Ureter (tissue), 1 donor: ENCODE measurements around the gene CPED1. TPM values are rescaled to one million over a fixed set of nuclear protein-coding genes. Genes with fewer than 3 reads are reported as not detected.
"Not testable (repeated sequence)": the region's sequence is repeated elsewhere in the genome, so short reads cannot be mapped to it uniquely, and the experiment has no call there.

ENCODE experiments used
- DNase-seq: peaks from one replicate; pipeline ENCODE4 v3.0.0-alpha.2; 2020; ENCODE audit warnings: low spot score
- total RNA-seq: library from RNA; stranded (reverse); gene quantifications from one replicate; pipeline ENCODE4 v1.2.4, GENCODE V29; 2023
- donor health status: DM: yes; HTN: yes; CAD: no.

CPED1 gene
- total RNA-seq, 1 donor from 2014 or later: 61.4 TPM

DNA sequence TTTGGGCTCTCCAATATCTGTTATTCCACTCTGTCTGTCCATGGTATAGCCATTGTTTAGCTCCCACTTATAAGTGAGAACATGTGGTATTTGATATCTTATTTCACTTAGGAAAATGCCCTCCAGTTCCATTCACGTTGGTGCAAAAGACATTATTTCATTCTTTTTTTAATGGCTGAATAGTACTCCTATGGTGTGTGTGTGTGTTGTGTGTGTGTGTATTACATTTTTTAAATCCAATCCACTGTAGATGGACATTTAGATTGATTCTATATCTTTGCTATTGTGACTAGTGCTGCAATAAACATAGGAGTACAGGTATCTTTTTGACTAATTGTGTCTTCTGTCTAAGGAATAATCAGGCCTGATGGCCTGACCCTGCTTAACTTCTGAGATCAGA is 7.4 kb upstream of the CPED1 start:
- no peak for DNase-seq

DNA sequence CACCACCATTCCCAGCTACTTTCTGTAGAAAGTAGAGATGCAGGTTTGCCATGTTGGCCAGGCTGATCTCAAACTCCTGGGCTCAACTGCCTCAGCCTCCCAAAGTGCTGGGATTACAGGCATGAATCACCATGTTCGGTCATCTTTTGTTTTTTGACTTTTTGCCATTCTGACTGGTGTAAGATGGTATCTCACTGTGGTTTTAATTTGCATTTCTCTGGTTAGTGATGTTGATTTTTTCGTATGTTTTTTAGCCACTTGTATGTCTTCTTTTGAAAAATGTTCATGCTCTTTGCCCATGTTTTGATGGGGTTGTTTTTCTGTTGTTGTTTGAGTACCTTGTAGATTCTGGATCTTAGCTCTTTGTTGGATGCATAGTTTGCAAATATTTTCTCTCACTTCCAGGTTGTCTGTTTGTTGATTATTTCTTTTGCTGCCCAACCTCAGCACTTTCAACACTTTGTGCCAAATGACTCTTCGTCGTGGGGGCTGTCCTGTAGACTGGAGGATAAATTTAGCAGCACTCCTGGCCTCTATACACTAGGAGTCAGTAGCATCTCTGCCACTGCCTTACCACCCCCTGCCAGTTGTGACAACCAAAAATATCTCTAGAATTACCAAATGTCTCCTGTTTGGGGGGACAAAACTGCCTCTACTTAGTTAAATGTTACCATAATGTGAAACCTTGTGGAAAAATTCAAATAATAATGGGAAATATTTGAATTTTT is 6.5 kb upstream of the CPED1 start:
- DNase-seq: no peak

DNA sequence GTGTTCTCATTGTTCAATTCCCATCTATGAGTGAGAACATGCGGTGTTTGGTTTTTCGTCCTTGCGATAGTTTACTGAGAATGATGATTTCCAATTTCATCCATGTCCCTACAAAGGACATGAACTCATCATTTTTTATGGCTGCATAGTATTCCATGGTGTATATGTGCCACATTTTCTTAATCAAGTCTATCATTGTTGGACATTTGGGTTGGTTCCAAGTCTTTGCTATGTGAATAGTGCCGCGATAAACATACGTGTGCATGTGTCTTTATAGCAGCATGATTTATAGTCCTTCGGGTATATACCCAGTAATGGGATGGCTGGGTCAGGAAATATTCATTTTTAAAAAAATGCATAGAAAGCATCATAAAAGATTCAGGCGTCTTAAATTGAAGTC is 4.9 kb upstream of the CPED1 start:
- not testable (repeated sequence) for DNase-seq

DNA sequence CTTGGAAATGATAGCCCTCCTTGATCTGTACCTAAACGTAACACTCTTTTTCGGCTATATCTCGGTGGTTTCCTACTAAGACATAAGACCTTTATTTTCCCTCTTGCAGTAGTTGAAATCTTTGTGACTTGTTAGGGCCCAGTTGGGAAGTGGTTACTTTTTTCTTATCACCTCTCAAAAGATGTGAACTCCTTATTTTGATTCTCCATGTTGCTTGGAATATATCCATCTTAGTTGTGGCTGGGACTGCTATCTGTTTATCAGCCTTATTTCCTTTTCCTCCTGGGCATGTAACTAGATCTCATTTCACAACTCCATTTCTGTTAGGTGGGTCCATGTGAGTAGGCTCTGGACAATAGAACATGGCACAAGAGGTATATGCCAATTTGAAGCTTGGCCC is 4.1 kb upstream of the CPED1 start:
- DNase-seq: no peak

DNA sequence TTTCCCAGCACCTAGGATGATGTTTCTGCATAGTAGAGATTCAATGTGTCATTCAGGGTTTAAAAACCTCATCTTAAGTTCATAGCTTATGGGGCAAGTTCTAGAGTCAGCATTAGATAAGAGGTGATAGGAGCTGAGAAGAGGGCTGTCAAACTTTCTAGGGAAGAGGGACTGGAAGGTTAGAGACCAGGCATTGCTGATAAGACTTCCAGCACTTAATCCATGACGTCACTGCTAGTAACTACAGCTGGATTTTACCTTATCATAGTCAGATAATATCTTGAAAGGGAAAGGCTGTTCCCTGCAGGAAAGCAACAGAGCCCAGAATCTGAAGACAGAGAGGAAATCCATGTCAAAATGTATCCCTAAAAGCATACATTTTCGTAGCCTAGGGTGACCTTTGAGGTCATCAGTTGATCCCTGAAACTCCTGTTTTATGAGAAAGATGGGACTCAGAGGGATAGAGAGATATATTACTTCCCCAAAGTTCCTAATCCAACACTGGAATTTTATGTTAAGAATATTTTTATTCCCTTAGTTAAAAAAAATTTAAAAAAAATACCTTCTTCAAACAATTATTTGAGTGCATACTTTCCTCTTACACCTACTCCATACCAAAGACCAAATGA is 3.3 kb upstream of the CPED1 start:
- DNase-seq: no peak

DNA sequence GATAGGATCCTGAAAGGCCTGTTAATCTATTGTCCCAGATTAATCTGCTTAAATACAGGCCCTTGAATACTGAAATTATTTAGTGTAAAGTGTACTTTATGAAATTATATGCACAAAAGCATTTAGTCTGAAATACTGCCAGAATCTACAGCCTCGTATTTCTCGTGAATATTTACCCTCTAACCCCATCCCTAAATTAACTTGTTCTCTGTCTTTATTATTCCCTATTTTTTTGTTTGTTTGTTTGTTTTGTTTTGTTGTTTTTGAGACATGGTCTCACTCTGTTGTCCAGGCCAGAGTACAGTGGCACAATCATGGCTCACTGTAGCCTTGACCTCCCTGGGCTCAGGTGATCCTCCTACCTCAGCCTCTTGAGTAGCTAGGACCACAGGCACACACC is 2.7 kb upstream of the CPED1 start:
- DNase-seq: no peak

DNA sequence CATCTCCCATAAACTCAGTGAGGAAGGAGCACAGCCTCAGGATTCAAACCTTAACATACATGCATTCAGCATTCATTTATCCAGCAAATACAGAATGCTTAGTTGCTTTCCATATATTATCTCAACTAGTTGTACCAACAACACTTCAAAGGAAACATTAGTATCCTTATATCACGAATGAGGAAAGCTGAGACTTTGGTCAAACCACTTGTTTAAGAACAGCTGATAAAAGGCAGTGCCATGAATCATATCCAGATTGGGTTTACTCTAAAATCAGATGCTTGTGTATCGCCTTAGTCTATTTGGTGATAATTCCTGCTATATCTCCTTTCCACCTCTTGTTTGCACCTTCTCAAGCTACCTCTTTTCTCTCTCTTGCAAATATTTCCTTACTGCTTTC is 1.9 kb upstream of the CPED1 start:
- DNase-seq: no peak

DNA sequence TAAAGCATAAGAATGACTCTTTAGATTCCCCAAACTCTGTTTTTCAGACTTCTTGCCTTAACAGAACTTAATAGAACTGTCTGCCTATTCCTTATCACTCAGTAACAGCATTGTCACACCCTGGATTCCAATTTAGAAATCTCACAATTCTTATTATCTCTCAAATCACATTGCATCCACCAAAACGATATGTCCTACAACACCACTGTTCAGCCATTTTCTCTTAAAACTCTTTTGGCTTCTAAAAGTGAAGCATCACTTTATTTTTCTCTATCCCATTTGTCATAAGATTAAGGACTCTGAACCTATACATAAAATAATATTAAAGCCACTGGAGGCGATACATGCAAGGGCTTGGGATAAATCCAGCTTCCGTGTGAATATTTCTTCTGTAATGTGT is 1.2 kb upstream of the CPED1 start:
- DNase-seq: no peak

DNA sequence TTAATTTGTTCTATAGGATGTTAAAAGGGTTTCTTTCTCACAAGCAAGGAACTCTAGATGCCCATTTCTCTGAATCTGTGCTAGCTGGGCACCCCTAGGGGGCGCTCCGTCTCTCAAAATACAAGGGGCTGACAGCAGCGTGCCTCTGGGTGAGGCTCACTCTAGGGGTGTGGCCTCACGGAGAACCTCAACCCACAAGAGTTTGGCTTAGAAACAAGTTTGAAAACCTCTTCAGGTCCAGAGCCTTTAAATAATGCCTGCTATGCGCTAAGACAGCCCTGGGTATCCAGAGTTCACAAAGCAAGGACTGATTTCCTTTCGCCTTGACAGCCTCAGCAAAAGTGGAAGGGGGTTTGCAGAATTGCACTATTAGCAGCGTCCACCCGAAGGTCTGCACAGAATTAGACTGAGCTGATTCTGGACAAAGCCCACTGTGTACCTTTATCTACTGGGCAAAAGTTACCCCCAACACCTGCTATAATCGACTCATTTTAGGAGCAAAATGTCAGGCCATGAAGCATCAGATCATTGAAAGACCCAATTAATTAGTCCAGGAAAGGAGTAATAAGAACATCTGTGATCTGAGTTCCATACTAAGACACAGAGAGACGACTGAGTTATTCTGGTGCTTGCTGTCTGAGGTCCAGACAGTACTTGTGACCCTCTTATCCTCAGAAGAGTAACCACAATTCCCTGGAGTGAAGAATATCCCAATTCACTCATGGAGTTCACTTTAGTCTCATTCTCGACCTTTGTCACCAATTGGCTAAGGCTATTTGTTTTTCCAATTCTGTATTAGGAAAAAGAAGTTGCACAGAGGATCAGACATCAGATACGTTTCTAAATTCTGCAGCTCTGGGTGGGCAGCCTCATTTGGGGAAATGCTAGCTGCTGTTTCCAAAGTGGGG is 574 bp upstream of the CPED1 start:
- DNase-seq: peak; percentile 92

DNA sequence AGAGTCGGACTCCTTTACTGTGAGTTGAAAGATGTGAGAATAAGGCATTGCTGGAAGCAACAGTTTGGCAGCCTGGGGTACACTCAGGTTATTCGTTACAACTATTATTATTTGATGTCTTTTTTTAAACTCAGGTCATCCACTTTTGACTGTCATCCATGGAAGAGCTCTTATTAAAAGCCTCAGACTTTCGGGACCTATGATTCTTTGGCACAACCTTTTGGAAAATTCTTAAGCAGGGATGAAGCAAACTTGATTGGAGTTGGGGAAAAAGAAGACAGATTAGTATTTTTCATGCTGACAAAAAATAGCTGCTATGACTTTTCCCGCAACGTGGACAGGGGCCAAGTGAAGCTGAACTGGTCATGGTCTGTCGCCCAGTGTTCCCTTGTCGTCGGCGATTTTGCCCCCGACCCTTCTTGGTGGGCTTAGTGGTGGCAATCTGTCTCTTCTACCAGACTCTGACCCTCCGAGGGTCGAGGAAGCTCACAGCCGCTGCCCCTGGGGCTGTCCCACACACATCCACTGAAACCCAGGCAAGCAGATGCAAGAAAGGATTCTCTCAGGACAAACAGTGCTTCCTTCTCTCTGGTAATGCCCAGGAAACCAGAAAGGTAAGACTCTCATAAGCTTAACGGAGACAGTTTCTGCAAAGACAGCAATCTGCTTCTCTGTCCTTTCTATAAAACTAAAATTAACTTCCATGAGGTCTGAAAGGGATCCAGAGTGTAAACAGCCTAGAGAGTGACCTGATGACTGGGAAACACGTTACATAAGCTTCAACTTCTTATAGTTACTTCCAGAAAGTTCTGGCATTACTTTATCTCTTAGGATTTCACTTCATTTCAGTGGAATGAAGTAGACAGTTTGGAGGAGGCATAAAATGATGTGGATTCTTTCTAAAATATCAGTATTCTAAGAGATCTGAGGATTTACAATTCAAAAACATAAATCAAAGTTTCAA is 1.0 kb downstream of the CPED1 start:
- DNase-seq: no peak

DNA sequence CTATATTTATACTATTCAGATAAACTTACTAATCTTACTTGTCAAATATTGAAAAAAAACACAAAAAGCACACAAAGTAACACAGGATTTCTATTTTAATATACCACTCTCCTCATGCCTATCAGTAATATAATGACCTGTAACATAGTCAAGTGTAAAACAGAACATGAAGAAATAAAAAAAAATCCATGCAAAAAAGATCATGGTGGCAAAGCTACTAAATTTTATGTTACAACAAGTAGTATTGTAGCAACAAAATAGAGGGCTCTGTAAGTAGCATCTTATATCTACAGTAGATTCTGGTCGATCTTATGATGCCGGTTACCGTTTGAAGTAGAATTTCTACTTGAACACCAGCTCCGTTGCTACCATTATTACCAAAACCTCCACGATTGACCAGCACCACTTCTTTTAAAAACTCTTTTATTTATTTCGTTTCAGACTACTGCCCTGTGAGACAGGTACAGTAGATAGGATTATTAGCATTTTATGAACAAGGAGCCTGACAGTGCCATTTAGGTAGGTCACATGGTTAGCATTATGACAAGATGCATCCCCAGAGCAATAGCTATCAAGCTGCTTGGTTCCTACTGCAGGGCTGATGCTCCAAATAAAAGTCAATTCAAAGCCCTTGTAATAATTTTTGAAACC is 2.1 kb downstream of the CPED1 start:
- no peak for DNase-seq

DNA sequence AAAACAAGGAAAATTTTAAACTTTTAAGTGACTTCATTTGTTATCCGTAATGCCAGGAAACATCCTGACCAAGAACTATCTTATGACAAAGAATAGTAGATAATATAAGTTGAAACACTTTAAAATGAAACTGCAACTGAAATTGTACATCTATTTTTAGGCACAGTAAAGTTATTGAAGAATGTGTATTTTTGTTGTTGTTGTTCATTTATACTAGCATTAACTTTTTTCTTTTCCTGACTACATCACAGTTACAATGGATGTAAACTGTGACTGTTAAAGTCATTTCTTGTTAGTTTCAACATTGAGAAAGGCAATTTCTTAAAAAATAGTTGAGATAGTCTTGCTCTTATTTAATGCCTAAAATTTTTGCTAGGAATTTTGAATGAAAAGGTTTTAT is 2.6 kb downstream of the CPED1 start:
- no peak for DNase-seq

DNA sequence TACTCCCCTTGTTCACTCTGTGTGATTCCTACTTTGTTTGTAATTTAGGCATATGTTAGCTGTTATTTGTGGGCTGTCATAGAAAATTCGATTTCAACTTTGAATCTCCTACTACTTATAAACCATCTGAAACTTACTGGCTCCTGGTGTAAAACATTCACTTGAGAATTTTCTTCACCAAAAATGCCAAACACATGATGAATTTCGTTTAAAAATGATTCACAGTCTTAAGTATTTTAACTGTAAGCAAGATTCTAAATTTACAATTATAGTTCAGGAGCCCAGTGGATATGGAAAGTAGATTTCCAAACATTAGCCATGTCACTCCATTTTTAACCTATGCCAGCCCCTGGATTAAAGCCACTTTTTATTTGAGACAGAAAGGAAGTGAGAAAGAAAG is 3.1 kb downstream of the CPED1 start:
- DNase-seq: no peak

DNA sequence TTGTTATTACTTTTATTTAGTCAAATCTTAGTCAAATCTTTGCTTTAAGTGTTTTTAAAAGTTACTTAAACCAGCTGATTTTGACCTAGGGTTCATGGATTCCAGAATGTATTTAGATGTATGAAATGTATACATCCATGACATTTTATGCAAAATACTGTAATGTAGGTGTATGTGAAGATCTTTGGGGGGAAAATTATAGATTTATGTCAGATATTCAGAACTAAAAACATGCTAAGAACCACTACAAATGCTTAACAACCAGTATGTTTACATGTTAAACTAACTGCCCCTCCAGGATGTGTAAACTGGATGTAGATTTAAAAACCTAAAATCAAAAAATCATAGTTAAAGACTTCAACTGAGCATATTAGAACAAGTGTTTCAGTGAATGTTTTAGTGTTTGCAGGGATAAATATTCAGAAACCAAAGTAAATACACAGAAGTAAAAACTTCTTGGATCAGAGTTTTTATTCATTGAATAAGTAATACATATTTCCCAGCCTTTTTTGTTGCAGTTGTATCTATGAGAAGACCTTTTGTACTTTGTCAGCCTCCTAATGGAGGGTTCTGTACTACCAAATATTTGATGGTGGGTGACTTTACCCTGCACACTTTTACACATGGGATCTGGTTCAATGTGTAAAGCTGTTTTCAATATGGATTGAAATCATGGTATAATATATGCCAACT is 3.9 kb downstream of the CPED1 start:
- no peak for DNase-seq

DNA sequence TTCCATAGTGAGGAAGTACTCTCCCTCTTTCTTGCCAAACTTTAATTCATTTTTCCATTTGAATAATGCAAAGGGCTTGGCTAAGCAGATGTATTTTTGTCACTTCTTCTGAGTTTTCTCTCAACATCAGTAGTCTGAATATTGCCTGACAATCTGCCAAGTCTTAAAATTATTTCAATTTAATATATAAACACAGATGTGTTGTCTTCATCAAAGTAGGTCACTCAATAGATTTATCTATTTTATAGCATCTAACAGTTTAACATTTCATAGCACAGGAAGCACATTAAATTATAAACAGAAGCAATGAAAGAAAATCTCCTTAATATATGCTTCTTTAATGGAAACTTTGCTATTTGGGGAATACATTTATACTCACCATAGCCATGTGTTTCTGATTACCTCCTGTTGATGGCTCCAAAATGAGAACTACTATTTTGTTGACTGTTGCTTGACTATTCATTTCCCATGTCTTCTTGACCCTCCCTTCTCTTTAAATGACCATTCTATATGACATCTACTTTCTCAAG is 4.5 kb downstream of the CPED1 start:
- no peak for DNase-seq

DNA sequence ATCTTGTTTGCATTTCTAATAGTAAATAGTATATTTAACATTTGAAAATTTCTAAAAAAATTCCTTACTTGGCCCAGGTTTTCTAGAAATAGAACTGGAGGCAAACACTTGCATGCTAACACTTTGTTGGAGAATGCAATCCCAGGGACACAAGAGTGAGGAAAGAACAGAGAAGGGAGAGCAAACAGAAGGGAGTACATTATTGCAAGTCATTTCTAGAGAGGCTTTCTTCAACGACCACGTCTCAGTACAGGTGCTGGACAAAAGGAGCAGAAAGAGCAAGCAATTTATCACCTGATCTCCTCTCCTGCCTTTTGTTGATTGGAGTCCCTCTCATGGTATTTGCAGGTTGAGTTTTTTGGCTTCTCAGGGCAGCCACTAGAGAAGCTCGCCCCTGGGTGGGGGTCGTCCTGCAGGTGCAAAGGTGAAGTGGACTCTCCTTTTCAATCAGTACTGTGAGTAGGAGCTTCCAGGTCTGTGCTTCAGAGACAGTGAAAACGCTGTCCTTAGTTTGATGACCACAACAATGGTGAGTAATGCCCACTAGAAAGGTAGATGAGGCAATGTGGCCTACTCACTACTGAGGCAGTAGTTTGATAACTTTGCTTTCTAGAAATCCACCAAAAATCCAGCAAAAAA is 5.2 kb downstream of the CPED1 start:
- no peak for DNase-seq

DNA sequence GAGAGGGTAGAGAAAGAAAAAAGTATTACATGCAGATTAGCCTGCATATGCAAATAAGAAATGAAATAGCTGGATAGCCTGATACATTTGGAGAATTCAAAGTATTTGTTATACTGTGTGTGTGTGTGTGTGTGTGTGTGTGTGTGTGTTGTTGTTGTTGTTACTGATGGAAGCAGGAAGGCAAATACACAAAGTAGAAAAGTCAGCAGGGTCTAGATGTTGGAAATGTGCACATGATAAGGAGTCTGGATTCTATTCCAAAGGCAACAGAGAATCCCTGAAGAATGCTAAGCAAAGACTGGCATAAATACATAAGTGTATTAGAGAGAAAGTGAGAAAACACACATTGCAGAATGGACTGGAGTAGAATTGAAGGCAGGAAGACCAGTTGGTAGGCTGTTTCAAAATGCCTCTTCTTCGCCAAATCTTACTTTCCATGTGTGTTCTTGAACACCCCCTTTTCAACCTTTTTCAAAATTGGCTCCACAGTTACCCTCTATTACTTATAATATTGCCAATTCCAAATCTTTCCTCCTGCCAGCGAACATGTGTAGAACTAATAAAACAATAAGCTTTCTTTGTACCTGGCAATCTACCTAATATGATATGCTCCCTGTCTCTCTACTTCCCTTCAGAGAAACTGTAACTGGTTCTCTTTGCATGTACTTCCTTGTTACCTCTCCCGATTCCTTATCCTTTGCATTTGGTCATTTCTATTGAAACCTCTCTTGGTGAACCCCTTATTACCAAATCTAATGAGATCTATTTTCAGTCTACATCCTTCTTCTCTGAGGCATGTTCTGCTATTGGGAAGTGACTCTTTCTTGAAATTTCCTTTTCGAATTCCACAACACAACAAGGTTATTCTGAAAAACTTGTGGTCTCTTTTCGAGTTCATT is 6.2 kb downstream of the CPED1 start:
- DNase-seq: no peak

DNA sequence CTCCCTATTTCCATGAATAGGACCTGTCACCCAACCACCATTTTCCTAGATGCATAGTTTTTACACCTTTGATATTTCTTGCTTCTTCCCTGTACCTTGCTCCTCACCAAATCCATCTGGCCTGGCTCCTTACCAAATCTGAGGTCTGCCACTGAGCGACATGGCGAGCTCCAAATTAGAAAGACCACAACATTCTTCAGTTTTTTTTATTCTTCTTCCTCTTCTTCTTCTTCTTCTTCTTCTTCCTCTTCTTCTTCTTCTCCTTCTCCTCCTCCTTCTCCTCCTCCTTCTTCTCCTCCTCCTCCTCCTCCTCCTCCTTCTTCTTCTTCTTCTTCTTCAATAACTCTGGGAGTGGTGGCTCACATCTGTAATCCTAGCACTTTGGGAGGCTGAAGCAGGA is 7.1 kb downstream of the CPED1 start:
- no peak for DNase-seq
